Astrocyte of the cerebellum (primary cell): Measurements from ENCODE around the gene CLDN6.

ENCODE experiments used
- DNase-seq: peaks from one replicate; pipeline ENCODE4 v3.0.0-alpha.2; 2011; ENCODE audit warnings: low read depth
- H3K4me3 ChIP-seq: 2 replicates; pipeline ENCODE4 v1.5.1; 2011; ENCODE audit warnings: mild to moderate bottlenecking, low read depth, low read length, moderate library complexity
- CTCF ChIP-seq: IDR thresholded peaks from 2 replicates; pipeline ENCODE4 v1.5.1; 2012; ENCODE audit warnings: low read length, low read depth, moderate library complexity, mild to moderate bottlenecking; ENCODE audit errors: missing control alignments
- in situ Hi-C: cut with HindIII; loops from 2 replicates; pipeline ENCODE4 v1.10.0; 2017; ENCODE audit warnings: low sequenced_read_pairs

CLDN6 gene

GRCh38 chr16:3038896-3039295 lies 20.9 kb upstream of the CLDN6 start:
- DNase-seq, result no peak
- no peak for TF ChIP-seq CTCF
- in situ Hi-C loops, result no loop called here
- no peak overlapping the region for H3K4me3 ChIP-seq

GRCh38 chr16:3038256-3038655 lies 20.3 kb upstream of the CLDN6 start:
- no peak overlapping the region for H3K4me3 ChIP-seq
- no peak for DNase-seq
- no peak for TF ChIP-seq CTCF
- in situ Hi-C loops, result no loop called here

- no peak for DNase-seq
- no peak within 1 kb of the TSS for H3K4me3 ChIP-seq
- in situ Hi-C loops, result no loop called here
- TF ChIP-seq CTCF, result no peak
Measured at GRCh38 chr16:3036726-3037315, 18.8 kb upstream of the CLDN6 start, which contains the start of gene BICDL2. Gene BICDL2, minus strand, starts transcription at chr16:3036944. Its CDS starts 1,448 bp downstream, at chr16:3035496.

GRCh38 chr16:3035972-3036725 lies 18.2 kb upstream of the CLDN6 start:
- DNase-seq, result no peak
- TF ChIP-seq CTCF, result no peak
- H3K4me3 ChIP-seq, result no peak overlapping the region
- in situ Hi-C loops, result no loop called here

- in situ Hi-C loops, result no loop called here
- DNase-seq, result no peak
- H3K4me3 ChIP-seq, result no peak overlapping the region
- no peak for TF ChIP-seq CTCF
Measured at GRCh38 chr16:3035289-3035971, 17.4 kb upstream of the CLDN6 start.

GRCh38 chr16:3032624-3033023 lies 14.6 kb upstream of the CLDN6 start:
- no peak for DNase-seq
- no peak overlapping the region for H3K4me3 ChIP-seq
- in situ Hi-C loops, result no loop called here
- no peak for TF ChIP-seq CTCF
